PC-3 (cell line): ENCODE measurements around the gene CD86.

Experiments
- EZH2 ChIP-seq: fragments of 300-600 bp; sonication (generic); IDR thresholded peaks from one replicate; pipeline ENCODE4 v1.6.1; 2017; ENCODE audit warnings: antibody characterized with exemption, mild to moderate bottlenecking, low read length; ENCODE audit not compliant: unreplicated experiment
- EZH2phosphoT487 ChIP-seq: fragments of 300-600 bp; sonication (generic); IDR thresholded peaks from 2 replicates; pipeline ENCODE4 v1.6.1; 2018; ENCODE audit warnings: mild to moderate bottlenecking, antibody characterized with exemption, low read length, borderline replicate concordance
- TF ChIP-seq, protein P1 (sequence below): fragments of 300-600 bp; sonication (generic); conservative IDR thresholded peaks from 2 replicates; pipeline ENCODE4 v1.5.1; 2017; ENCODE audit warnings: antibody characterized with exemption, low read depth, mild to moderate bottlenecking, low read length

DNA sequence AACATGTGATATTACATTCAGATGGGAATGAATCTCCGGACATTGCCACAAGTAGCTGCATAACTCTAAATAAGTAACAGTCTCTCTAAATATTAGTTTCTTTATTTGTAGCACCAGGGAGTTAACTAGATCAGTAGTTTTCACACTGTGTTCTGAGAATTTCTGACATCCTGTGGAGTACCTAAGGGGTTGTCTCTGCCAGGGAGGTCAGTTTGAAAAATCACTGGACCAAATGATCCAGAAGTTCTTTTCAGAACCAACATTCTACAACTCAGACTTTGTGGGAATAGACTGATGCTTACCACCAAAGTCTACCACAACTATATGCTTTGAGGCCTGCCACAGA is 24.1 kb upstream of the CD86 start:
- TF ChIP-seq, protein P1, sequence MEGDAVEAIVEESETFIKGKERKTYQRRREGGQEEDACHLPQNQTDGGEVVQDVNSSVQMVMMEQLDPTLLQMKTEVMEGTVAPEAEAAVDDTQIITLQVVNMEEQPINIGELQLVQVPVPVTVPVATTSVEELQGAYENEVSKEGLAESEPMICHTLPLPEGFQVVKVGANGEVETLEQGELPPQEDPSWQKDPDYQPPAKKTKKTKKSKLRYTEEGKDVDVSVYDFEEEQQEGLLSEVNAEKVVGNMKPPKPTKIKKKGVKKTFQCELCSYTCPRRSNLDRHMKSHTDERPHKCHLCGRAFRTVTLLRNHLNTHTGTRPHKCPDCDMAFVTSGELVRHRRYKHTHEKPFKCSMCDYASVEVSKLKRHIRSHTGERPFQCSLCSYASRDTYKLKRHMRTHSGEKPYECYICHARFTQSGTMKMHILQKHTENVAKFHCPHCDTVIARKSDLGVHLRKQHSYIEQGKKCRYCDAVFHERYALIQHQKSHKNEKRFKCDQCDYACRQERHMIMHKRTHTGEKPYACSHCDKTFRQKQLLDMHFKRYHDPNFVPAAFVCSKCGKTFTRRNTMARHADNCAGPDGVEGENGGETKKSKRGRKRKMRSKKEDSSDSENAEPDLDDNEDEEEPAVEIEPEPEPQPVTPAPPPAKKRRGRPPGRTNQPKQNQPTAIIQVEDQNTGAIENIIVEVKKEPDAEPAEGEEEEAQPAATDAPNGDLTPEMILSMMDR, result no peak
- TF ChIP-seq EZH2 (no peak), EZH2phosphoT487 (no peak)
